ENCODE results near the gene TBC1D5.

TBC1D5 gene

GRCh38 chr3:17373304-17373703 is 369.1 kb downstream of the TBC1D5 start:
- no peak overlapping the region for H3K27ac ChIP-seq (ENCODE audit: low read depth, low read length)

DNA sequence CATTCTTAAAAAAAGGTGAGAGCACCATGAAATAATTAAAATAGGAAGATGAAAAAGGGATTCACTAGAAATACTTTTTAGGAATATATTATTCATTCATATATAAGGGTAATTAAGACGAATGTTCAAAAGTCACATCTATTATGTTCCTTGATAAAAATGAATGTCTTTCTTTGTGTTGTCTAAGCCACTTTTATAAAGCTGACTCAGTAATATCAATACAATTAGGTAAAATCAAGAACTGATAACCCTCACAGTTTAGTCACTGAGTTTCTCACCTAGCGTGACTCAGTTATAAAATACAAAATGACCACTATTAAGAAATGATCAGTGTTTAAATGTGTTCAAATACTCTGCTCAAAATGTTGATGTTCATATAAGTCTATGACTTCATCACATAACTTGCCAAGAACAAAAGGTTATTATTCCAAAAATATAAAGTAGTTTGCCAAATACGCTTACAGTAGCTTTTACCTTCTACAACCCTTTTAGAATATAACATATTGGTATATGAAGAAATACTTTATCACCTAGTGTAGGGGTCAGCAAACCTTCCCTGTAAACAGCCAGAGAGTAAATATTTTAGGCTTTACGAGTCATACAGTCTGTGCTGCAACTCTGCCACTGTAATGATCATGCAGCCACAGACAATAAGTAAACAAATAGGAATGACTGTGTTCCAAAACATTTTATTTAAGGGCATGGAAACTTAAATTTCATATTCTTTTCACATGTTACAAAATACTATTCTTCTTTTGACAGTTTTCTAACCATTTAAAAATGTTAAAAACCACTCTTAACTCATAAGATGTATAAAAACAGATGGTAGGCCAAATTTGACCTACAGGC is 369.8 kb downstream of the TBC1D5 start:
- H3K4me3 ChIP-seq (ENCODE audit: low read depth, low read length), result no peak overlapping the region
- no peak overlapping the region for H3K9ac ChIP-seq (ENCODE audit: low read depth, low read length)
- H3K9me3 ChIP-seq (ENCODE audit: control insufficient read depth, insufficient read depth, low read length), result no peaks in the 10 kb centered on the region
- H3K4me1 ChIP-seq (ENCODE audit: control insufficient read depth, insufficient read depth, low read length), result no peaks in the 10 kb centered on the region
- H3K36me3 ChIP-seq (ENCODE audit: control insufficient read depth, insufficient read depth, low read length), result 0 out of 2 replicates have a peak, but pooled peaks cover 4% of the 10 kb centered on the region
- no peaks in the 10 kb centered on the region for H3K27me3 ChIP-seq (ENCODE audit: control insufficient read depth, insufficient read depth, low read length)
- H3K27ac ChIP-seq (ENCODE audit: low read depth, low read length), result no peak overlapping the region

More at GRCh38 chr3:17373304-17373703, 369.1 kb downstream of the TBC1D5 start:
- Histone ChIP-seq H3K9me3 (ENCODE audit: control insufficient read depth, insufficient read depth, low read length) (no peaks in the 10 kb centered on the region), H3K4me3 (ENCODE audit: low read depth, low read length) (no peak overlapping the region), H3K9ac (ENCODE audit: low read depth, low read length) (no peak overlapping the region), H3K27me3 (ENCODE audit: control insufficient read depth, insufficient read depth, low read length) (no peaks in the 10 kb centered on the region), H3K4me1 (ENCODE audit: control insufficient read depth, insufficient read depth, low read length) (no peaks in the 10 kb centered on the region), H3K36me3 (ENCODE audit: control insufficient read depth, insufficient read depth, low read length) (0 out of 2 replicates have a peak, but pooled peaks cover 4% of the 10 kb centered on the region)

- H3K4me3 ChIP-seq (ENCODE audit: low read depth, low read length), result no peak overlapping the region
- no peaks in the 10 kb centered on the region for H3K4me1 ChIP-seq (ENCODE audit: control insufficient read depth, insufficient read depth, low read length)
- H3K9ac ChIP-seq (ENCODE audit: low read depth, low read length), result no peak overlapping the region
- H3K27ac ChIP-seq (ENCODE audit: low read depth, low read length), result no peak overlapping the region
- H3K27me3 ChIP-seq (ENCODE audit: control insufficient read depth, insufficient read depth, low read length), result no peaks in the 10 kb centered on the region
- 0 out of 2 replicates have a peak, but pooled peaks cover 4% of the 10 kb centered on the region for H3K36me3 ChIP-seq (ENCODE audit: control insufficient read depth, insufficient read depth, low read length)
- H3K9me3 ChIP-seq (ENCODE audit: control insufficient read depth, insufficient read depth, low read length), result no peaks in the 10 kb centered on the region
These were observed 372.5 kb downstream of the TBC1D5 start for GRCh38 chr3:17369973-17370372.

DNA sequence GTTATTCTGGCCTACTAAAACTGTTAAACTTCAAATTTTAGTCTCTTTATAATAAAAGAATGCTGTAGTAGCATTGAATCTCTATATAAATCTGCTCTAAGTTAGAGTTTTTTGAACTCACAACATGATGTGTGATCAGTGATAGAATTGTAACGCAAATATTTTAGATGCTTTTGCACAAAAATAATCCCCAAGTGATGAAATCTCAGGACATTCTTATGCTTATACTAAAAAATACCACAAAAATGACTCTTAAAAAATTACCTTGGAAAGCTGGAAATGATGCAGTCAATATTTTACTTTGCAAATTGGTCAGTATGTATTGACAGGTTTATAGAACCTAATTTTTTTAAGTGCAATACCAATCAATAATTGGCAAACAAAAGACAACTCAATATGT is 375.3 kb downstream of the TBC1D5 start:
- Histone ChIP-seq H3K9ac (ENCODE audit: low read depth, low read length) (no peak overlapping the region), H3K27me3 (ENCODE audit: control insufficient read depth, insufficient read depth, low read length) (no peaks in the 10 kb centered on the region), H3K27ac (ENCODE audit: low read depth, low read length) (no peak overlapping the region), H3K4me1 (ENCODE audit: control insufficient read depth, insufficient read depth, low read length) (no peaks in the 10 kb centered on the region), H3K4me3 (ENCODE audit: low read depth, low read length) (no peak overlapping the region), H3K9me3 (ENCODE audit: control insufficient read depth, insufficient read depth, low read length) (no peaks in the 10 kb centered on the region), H3K36me3 (ENCODE audit: control insufficient read depth, insufficient read depth, low read length) (0 out of 2 replicates have a peak, but pooled peaks cover 4% of the 10 kb centered on the region)

GRCh38 chr3:17360991-17361390 is 381.4 kb downstream of the TBC1D5 start:
- Histone ChIP-seq H3K27me3 (ENCODE audit: control insufficient read depth, insufficient read depth, low read length) (no peaks in the 10 kb centered on the region), H3K36me3 (ENCODE audit: control insufficient read depth, insufficient read depth, low read length) (no peaks in the 10 kb centered on the region), H3K4me3 (ENCODE audit: low read depth, low read length) (no peak overlapping the region), H3K27ac (ENCODE audit: low read depth, low read length) (no peak overlapping the region), H3K9ac (ENCODE audit: low read depth, low read length) (no peak overlapping the region), H3K4me1 (ENCODE audit: control insufficient read depth, insufficient read depth, low read length) (0 out of 2 replicates have a peak, but pooled peaks cover 9% of the 10 kb centered on the region), H3K9me3 (ENCODE audit: control insufficient read depth, insufficient read depth, low read length) (no peaks in the 10 kb centered on the region)

DNA sequence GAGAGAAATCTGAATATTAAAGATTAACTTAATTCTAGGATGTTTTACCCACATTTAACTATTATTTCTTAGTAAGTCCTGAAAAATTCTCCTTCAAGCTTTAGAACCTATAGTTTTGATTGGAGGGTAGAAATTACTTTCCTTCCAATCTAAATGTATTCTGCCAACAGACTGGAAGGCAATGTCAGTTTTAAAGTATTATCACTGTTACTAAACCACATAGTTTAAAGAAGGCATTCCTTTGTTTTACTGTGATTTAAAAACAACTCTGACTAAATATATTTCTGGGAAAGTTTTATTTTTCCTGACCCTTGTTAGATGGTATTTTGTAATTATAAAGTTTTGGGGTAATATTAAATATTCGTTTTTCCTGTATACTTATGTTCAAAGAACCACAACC is 382.5 kb downstream of the TBC1D5 start:
- 0 out of 2 replicates have a peak, but pooled peaks cover 9% of the 10 kb centered on the region for H3K4me1 ChIP-seq (ENCODE audit: control insufficient read depth, insufficient read depth, low read length)
- no peak overlapping the region for H3K27ac ChIP-seq (ENCODE audit: low read depth, low read length)
- H3K36me3 ChIP-seq (ENCODE audit: control insufficient read depth, insufficient read depth, low read length), result no peaks in the 10 kb centered on the region
- H3K4me3 ChIP-seq (ENCODE audit: low read depth, low read length), result no peak overlapping the region
- no peak overlapping the region for H3K9ac ChIP-seq (ENCODE audit: low read depth, low read length)
- no peaks in the 10 kb centered on the region for H3K27me3 ChIP-seq (ENCODE audit: control insufficient read depth, insufficient read depth, low read length)
- H3K9me3 ChIP-seq (ENCODE audit: control insufficient read depth, insufficient read depth, low read length), result no peaks in the 10 kb centered on the region

DNA sequence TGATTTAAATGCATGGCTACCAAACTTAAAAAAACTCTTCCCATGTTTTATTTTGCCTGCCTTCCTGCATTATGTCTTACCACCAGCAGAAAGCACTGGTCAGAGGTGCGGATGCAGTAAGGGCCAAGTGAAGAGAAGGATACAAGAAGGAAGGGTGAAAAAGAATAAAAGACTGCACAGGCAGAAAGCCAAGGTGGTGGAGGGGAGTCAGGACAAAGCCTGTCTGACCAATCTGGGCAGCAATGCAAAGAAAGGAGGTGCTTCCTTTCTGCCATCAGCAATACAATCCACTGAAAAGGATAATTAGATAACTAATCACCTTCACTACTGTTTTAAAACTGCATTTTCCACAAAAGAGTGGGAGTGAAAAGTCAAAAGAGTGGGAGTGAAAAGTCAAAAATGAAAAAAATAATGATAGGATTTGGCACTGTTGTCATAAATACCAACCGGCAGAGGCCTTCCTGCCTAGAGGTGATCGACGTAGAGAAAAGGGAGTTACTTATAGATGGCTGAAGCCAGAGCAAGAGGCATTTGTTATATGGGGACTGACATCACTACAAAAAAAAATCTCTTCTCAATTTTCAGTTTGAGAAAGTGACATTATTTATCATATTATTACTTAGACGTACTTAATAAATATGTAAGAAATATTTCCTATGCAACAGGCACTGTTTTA is 385.3 kb downstream of the TBC1D5 start:
- Histone ChIP-seq H3K27me3 (ENCODE audit: control insufficient read depth, insufficient read depth, low read length) (no peaks in the 10 kb centered on the region), H3K9ac (ENCODE audit: low read depth, low read length) (no peak overlapping the region), H3K4me3 (ENCODE audit: low read depth, low read length) (no peak overlapping the region), H3K9me3 (ENCODE audit: control insufficient read depth, insufficient read depth, low read length) (no peaks in the 10 kb centered on the region), H3K4me1 (ENCODE audit: control insufficient read depth, insufficient read depth, low read length) (0 out of 2 replicates have a peak, but pooled peaks cover 9% of the 10 kb centered on the region), H3K36me3 (ENCODE audit: control insufficient read depth, insufficient read depth, low read length) (no peaks in the 10 kb centered on the region), H3K27ac (ENCODE audit: low read depth, low read length) (no peak overlapping the region)

- no peaks in the 10 kb centered on the region for H3K9me3 ChIP-seq (ENCODE audit: control insufficient read depth, insufficient read depth, low read length)
- H3K27me3 ChIP-seq (ENCODE audit: control insufficient read depth, insufficient read depth, low read length), result no peaks in the 10 kb centered on the region
- no peak overlapping the region for H3K9ac ChIP-seq (ENCODE audit: low read depth, low read length)
- H3K4me1 ChIP-seq (ENCODE audit: control insufficient read depth, insufficient read depth, low read length), result 0 out of 2 replicates have a peak, but pooled peaks cover 9% of the 10 kb centered on the region
- H3K36me3 ChIP-seq (ENCODE audit: control insufficient read depth, insufficient read depth, low read length), result no peaks in the 10 kb centered on the region
- H3K4me3 ChIP-seq (ENCODE audit: low read depth, low read length), result no peak overlapping the region
- H3K27ac ChIP-seq (ENCODE audit: low read depth, low read length), result no peak overlapping the region
These were observed 385.8 kb downstream of the TBC1D5 start for GRCh38 chr3:17356585-17356984.

DNA sequence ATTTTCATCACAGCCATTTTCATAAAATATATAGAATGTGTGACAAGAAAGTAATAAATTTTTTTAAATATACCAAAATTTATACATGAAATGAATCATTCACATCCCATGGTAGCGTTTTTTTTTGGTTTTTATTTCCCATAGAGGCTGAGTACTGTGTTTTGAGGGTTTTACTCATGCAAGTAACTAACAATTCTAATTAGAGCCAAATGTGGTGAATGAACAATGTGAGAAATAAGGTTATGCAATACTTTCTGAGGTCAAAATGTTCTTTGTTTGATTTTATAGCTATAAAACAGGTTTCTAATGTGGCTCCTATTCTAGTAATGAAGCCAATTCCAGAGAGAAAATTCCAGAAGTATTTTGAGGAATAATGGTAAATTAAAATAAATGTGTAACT is 386.8 kb downstream of the TBC1D5 start:
- Histone ChIP-seq H3K36me3 (ENCODE audit: control insufficient read depth, insufficient read depth, low read length) (no peaks in the 10 kb centered on the region), H3K9me3 (ENCODE audit: control insufficient read depth, insufficient read depth, low read length) (no peaks in the 10 kb centered on the region)

DNA sequence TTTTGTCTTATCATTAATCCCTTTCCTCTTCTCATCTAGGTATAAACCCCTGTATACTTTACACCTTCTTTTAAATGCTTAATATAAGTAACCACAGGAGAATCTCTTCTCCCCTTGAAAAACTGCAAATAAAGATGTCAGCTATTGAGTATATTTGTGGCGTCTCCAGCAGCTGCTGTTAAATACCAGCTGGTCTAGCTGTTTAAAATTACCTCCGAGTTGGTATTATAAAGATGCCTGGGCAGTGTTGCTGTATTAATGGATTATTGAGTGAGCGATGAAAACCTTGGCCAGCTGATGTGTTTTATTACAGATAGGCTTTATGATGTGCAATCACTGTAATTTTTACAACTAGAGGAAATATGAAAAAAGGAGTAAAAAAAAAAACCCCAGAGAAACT is 388.1 kb downstream of the TBC1D5 start:
- Histone ChIP-seq H3K4me3 (ENCODE audit: low read depth, low read length) (no peak overlapping the region), H3K36me3 (ENCODE audit: control insufficient read depth, insufficient read depth, low read length) (no peaks in the 10 kb centered on the region), H3K27me3 (ENCODE audit: control insufficient read depth, insufficient read depth, low read length) (no peaks in the 10 kb centered on the region), H3K9me3 (ENCODE audit: control insufficient read depth, insufficient read depth, low read length) (no peaks in the 10 kb centered on the region), H3K27ac (ENCODE audit: low read depth, low read length) (no peak overlapping the region), H3K4me1 (ENCODE audit: control insufficient read depth, insufficient read depth, low read length) (peaks cover 16% of the 10 kb centered on the region; the same call in 1 of the 2 replicates), H3K9ac (ENCODE audit: low read depth, low read length) (no peak overlapping the region)

More for the DNA sequence above, 386.8 kb downstream of the TBC1D5 start:
- Histone ChIP-seq H3K27me3 (ENCODE audit: control insufficient read depth, insufficient read depth, low read length) (no peaks in the 10 kb centered on the region), H3K9ac (ENCODE audit: low read depth, low read length) (no peak overlapping the region), H3K4me1 (ENCODE audit: control insufficient read depth, insufficient read depth, low read length) (0 out of 2 replicates have a peak, but pooled peaks cover 9% of the 10 kb centered on the region), H3K27ac (ENCODE audit: low read depth, low read length) (no peak overlapping the region), H3K4me3 (ENCODE audit: low read depth, low read length) (no peak overlapping the region)

DNA sequence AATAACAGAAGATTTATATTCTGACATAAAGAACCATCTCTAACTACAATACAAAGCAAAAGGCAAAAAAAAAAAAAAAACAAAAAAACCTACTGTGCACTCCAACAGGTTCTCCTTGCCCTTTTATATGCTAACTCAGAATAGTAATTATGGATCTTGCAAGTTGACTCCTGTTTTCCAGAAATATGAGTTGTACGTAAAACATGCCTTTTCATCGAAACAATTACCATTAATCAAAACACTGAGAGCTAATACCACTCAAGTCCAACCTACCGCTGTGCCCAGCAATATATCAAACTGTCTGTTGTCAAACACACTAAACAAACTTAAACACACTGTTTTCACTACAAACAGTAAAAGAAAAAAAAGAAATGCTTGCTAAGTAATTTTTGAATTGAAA is 389.8 kb downstream of the TBC1D5 start:
- Histone ChIP-seq H3K36me3 (ENCODE audit: control insufficient read depth, insufficient read depth, low read length) (no peaks in the 10 kb centered on the region), H3K9me3 (ENCODE audit: control insufficient read depth, insufficient read depth, low read length) (no peaks in the 10 kb centered on the region), H3K27ac (ENCODE audit: low read depth, low read length) (no peak overlapping the region), H3K9ac (ENCODE audit: low read depth, low read length) (no peak overlapping the region), H3K4me3 (ENCODE audit: low read depth, low read length) (no peak overlapping the region), H3K4me1 (ENCODE audit: control insufficient read depth, insufficient read depth, low read length) (peaks cover 16% of the 10 kb centered on the region; the same call in 1 of the 2 replicates), H3K27me3 (ENCODE audit: control insufficient read depth, insufficient read depth, low read length) (no peaks in the 10 kb centered on the region)
